ENCODE results near the gene SIRT6.
A peak's percentile ranks its signal among the peaks of the same experiment; 100 is the strongest.
"Not testable (repeated sequence)": the region's sequence is repeated elsewhere in the genome, so short reads cannot be mapped to it uniquely, and the experiment has no call there.

SIRT6 gene

DNA sequence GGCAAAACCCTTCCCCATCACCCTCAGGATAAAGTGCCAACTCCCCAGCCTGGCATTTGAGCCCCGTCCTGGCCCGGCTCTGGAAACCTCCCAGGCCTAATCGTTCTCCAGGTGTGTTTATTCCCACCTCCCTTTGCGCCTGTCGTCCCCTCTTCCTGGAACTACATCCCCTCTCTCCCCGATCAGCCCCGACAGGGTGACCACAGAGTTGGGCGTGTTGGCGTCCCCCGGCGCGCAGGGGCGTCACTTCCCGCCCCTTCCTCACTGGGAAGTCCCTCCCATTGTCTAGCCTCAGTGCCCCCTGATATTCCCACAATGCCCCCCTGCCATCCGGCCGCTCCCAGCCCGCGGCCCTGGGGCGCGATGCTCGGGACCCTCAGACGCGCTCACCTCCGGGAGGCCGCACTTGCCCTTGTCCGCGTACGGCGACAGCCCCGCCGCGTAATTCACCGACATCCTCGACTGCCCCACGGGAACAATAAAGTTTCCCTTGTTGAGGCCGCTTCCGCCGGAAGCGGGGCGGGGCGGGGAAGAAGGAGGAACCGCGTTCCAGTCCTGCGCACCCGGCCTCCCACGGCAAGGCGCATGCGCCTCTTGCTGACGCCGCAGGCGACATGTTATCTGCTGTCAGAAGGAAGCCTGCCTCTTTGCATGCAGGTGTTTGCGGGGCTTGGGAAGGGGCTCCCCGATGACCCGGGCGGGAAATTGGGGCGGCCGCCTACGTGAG is at the start of gene SIRT6, which contains the start of gene ANKRD24:
Gene SIRT6, minus strand, starts transcription at position 480 of the 727 bp plus-strand sequence. Its CDS starts 24 bp downstream, at position 456.
Gene ANKRD24, plus strand, starts transcription at position 606 of the 727 bp plus-strand sequence. CDS start 3,737 bp downstream, outside the sequence.
- peak; percentile 83 to 93 for DNase-seq

DNA sequence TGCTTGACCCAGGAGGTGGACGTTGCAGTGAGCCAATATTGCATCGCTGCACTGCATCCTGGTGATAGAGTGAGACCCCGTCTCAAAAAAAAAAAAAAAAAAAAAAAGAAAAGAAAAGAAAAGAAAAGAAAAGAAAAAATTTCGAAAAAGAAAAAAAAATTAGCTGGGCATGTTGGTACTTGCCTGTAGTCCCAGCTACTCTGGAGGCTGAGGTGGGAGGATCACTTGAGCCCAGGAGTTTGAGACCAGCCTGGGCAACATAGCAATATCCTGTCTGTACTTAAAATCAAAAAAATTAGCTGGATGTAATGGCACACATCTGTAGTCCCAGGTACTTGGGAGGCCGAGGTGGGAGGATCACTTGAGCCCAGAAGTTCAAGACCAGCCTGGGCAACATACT is 49.8 kb upstream of the SIRT6 start:
- not testable (repeated sequence) for DNase-seq

DNA sequence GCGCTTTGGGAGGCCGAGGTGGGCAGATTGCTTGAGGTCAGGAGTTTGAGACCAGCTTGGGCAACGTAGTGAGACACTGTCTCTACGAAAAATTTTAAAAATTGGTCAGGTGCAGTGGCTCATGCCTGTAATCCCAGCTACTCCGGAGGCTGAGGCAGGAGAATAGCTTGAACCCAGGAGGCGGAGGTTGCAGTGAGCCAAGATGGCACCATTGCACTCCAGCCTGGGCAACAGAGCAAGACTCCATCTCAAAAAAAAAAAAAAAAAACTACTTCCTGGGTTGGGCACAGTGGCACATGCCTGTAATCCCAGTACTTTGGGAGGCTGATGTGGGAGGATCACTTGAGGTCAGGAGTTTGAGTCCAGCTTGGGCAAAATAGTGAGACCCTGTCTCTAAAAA is 49.2 kb upstream of the SIRT6 start:
- not testable (repeated sequence) for DNase-seq

DNA sequence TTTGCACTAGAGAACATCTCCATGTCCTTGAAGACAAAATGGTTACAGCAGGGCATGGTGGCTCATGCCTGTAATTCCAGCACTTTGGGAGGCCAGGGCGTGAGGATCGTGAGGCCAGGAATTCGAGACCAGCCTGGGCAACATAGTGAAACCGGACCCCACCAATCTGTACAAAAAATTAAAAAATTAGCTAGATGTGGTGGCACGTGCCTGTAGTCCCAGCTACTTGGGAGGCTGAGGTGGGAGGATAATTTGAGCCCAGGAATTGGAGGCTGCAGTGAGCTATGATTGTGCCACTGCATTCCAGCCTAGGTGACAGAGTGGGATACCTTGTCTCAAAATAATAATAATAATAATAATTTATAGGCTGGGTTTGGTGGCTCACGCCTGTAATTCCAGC is 47.9 kb upstream of the SIRT6 start:
- not testable (repeated sequence) for DNase-seq

DNA sequence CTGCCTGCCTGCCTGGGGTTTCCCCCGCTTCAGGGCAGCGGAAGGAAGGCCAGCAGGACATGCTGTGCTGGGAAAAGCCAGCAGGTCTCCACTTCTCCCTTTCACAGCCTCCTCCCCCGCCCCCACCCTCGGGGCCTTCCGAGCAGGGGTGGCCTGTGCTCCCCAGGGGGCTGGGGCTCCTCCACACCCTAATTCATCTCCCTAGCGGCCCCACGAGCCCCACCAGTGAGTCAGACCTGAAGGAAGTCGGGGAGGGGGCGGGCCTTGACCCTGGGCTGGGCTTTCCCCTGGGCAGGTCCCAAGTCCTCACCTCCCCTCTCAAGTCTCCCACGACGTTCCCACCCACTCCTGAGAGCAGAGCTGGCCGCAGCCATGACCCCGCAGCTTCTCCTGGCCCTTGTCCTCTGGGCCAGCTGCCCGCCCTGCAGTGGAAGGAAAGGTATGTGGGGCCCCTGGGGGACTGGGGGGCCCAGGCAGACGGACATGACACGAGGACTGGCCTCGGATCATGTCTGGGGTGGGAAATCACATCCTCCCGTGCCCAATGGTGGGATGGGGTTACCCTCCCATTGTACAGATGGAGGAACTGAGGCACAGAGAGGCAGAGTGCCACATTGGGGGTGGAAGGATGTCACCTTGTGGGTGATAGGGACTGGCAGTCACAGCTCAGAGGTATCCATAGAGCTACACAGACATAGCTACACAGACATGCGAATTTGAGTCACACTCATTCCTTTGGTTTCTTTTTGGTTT is 47.0 kb upstream of the SIRT6 start, which contains the start of gene EBI3:
Gene EBI3, plus strand, starts transcription at position 345 of the 753 bp plus-strand sequence. Its CDS starts 28 bp downstream, at position 373.
- peak; percentile 17 to 37 for DNase-seq

DNA sequence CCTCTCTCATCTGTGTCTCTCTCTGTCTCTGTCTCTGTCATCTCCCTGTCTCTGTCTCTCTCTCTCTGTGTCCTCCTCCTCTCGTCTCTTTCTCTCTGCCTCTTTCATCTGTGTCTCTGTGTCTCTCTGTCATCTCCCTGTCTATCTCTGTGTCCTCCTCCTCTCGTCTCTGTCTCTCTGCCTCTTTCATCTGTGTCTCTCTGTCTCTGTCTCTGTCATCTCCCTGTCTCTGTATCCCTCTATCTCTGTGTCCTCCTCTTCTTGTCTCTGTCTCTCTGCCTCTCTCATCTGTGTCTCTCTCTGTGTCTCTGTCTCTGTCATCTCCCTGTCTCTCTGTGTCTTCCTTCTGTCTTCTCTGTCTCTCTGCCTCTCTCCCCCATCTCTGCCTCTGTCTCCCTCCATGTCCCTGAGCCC is 46.4 kb upstream of the SIRT6 start:
- DNase-seq = no peak

DNA sequence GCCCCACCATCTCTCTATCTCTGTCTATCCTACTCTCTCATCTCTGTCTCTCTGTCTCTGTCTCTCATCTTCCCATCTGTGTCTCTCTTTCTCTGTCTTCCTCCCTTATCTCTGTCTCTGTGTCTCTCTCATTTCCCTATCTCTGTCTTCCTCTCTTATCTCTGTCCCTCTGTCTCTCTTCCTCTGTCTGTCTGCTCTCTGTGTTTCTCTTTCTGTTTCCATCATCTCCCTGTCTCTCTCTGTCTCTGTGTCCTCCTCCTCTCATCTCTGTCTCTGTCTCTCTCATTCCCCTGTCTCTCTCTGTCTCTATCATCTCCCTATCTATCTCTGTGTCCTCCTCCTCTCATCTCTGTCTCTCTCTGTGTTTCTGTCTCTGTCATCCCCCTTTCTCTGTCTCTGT is 45.4 kb upstream of the SIRT6 start:
- no peak for DNase-seq

DNA sequence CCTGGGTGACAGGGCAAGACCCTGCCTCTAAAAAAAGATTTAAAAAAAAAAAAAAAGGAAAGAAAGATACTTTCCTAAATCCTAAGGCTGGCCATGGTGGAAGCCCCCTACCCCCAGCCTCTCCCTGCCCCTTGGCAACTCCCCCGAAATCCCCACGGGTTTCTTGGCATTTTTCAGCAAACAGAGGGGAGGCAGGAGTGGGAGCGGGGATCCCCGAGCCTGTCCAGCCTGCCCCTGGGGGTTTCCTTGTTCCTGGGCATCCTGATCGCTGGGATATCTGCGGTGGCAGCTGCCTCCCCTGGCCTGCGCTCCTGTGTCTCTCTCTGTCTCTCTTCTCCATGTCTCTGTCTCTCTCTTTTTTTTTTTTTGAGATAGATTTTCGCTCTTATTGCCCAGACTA is 43.5 kb upstream of the SIRT6 start:
- no peak for DNase-seq

DNA sequence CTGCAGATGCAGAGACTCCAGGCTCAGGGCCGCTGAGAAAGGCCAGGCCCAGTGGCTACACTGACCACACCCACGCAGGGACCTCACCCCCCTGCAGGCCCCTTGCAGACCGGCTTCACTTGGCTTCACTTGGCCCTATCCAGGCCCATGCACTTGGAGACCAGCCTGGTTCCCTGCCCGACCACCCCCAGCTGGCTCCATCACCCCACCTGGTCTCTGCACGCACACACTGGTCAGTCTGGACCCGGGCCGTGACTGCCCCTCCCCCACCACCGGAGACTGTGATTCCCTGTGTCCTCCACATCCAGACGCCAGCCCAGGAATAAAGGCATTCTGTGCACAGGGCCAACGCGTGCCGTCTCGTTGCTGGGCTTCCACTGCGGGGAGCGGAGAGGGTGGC is 42.1 kb upstream of the SIRT6 start:
- DNase-seq = no peak

DNA sequence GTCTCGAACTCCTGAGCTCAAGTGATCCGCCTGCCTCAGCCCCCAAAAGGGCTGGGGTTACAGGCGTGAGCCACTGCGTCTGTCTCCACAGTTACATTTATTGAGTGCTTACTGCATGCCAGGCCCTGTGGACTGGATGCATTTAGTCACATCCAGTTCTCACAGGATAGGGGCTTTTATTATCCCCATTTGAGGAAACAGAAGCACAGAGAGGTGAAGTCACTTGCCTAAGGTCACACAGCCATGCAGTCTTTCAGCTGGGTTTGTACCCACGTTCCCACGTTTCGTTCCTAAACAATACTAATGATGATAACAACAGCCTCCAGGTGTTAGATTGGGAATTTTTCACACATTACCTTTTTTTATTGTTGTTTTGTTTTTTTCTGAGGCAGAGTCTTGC is 37.8 kb upstream of the SIRT6 start:
- no peak for DNase-seq

DNA sequence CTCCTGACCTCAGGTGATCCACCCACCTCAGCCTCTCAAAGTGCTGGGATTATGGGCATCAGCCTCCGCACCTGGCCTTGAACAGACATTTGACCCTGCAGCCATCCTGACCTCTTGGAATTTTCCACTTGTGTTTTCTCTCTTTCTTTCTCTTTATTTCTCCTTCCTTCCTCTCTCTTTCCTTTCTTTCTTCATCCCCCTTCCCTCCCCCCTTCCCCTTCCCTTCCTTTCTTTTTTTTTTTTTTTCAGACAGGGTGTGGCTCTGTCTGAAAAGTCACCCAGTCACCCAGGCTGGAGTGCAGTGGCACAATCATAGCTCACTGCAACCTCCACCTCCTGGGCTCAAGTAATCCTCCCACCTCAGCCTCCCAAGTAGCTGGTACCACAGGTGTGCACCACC is 36.2 kb upstream of the SIRT6 start:
- DNase-seq = not testable (repeated sequence)

DNA sequence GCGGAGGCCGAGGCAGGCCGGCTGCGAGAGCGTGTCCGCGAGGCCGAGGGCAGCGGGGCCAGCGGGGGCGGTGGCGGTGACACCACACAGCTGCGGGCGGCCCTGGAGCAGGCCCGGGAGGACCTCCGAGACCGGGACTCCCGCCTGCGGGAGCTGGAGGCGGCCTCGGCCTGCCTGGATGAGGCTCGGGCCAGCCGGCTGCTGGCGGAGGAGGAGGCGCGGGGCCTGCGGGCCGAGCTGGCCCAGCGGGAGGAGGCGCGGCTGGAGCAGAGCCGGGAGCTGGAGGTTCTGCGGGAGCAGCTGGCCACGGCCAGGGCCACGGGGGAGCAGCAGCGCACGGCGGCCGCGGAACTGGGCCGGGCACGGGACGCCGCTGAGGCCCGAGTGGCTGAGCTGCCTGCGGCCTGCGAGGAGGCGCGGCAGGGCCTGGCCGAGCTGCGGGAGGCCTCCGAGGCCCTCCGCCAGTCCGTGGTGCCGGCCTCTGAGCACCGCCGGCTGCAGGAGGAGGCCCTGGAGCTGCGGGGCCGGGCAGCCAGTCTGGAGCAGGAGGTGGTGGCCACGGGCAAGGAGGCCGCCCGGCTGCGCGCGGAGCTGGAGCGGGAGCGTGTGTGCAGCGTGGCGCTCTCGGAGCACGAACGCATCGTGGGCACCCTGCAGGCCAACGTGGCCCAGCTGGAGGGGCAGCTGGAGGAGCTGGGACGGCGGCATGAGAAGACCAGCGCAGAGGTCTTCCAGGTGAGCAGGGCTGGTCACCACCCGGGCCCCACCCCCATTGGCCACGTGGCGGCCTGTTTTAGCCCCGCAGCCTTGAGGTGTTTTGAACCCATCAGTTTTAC is 35.3 kb upstream of the SIRT6 start:
- DNase-seq = no peak

DNA sequence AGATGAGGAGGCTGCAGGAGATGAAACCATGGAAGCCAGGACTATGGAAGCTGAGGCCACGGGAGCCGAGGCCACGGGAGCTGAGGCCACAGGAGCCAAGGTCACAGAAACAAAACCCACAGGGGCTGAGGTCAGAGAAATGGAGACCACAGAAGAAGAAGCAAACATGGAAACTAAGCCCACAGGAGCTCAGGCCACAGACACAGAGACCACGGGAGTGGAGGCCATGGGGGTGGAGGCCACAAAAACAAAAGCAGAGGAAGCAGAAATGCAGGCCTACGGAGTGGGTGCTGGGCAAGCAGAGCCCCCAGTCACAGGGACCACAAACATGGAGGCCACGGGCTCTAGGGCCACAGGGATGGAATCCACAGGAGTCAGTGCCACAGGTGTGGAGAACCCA is 34.5 kb upstream of the SIRT6 start:
- DNase-seq = no peak

DNA sequence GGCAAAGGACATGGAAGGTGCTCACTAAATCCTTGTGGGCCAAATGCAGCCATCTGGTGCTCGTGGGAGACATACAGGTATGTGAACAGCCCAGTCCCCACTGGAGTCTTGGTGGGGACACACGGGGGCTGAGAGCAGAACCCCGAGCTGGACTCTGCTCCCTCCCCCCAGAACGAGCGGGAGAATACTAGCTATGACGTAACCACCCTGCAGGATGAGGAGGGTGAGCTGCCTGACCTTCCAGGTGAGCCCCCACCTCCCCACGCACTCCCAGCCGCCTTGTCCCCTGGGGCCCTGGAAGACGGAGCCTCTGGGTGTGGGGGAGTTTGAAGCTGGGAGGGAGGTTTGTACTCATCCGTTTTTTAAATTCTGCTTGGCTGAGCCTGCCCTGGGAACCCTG is 33.4 kb upstream of the SIRT6 start:
- DNase-seq = no peak

DNA sequence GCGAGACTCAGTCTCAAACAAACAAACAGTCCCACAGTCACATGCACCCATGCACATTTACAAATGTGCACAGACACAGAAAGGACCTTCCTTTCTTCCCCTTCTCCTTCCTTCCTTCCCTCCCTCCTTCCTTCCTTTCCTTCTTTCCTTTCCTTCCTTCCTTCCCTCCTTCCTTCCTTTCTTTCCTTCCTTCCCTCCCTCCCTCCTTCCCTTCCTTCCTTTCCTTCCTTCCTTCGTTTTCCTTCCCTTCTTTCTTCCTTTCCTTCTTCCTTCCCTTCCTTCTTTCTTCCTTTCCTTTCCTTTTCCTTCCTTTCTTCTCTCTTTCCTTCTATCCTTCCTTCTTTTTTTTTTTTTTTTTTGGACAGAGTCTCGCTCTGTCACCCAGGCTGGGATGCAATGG is 30.8 kb upstream of the SIRT6 start:
- no peak for DNase-seq

DNA sequence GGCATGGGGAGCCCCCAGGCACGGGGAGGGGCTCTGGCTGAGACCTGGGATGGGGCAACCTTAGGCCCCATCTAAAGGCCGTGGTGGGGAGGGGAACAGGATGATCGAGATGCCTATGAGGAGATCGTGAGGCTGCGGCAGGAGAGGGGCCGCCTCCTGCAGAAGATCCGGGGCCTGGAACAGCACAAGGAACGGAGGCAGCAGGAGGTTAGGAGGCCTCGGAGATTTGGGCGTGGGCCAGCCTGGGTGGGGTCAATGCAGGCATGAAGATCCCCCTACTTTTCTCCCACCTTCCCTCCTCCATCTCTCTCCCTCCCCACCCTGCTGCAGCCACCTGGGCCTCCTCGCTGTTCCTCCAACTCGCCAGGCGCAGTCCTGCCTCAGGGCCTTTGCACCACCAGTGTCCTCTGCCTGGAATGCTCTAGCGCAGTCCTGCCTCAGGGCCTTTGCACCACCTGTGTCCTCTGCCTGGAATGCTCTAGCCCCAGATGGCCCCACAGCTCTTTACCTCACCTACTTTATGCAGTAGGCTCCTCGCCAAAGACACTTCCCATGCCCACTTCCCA is 27.9 kb upstream of the SIRT6 start:
- DNase-seq = no peak

DNA sequence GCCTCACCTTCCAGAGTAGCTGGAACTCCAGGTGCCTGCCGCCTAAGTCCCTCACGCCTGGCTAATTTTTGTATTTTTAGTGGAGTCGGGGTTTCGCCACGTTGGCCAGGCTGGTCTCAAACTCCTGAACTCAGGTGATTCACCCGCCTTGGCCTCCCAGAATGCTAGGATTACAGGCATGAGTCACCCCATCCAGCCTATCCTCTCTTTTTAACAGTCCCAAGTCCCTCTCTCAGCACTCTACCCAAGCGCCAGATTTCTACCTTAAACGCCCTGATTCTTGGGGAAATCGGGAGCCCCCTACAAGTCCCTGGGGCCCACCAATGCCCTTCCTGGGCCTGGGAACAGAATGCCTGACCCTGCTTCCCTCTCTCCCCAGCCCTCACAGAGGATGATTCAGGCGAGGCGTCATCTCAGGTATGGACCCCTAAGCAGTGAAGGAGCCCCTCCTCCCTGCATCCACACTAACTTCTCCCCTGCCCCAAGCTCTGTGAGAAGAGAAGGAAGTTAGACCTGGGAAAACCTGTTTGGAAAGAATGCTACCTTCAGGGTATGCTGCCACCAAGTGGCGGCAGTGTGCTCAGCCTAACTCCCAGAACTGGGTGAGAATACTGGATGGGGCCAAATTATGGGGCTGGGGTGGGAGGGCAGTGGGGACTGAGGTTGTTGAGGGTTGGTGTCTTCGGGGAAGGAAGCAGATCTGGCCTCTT is 26.2 kb upstream of the SIRT6 start:
- DNase-seq = no peak

DNA sequence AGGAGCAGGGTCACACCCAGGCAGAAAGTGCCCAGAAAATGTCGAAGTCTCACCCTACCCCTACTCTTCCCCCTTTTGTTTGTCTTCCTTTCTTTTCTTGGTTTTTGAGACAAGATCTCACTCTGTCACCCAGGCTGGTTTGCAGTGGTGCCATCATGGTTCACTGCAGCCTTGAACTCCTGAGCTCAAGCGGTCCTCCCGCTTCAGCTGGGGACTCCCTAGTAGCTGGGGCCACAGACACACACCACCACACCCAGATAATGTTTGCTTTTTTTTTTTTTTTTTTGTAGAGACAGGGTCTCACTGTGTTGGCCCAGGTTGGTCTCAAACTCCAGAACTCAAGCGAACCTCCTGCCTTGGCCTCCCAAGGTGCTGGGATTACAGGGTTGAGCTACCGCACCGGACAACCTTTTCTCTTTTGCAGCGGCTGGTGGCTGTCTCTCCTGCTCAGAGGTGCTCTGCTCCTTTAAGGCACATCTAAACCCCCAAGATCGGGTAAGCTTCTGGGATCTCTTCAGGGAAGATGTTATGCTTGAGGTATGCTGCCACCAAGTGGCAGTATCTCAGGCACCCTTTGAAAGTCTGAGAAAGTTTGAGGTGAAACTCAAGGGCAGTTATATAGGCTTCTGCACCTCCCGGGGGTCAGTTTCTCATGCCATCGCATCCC is 24.6 kb upstream of the SIRT6 start:
- DNase-seq = no peak

DNA sequence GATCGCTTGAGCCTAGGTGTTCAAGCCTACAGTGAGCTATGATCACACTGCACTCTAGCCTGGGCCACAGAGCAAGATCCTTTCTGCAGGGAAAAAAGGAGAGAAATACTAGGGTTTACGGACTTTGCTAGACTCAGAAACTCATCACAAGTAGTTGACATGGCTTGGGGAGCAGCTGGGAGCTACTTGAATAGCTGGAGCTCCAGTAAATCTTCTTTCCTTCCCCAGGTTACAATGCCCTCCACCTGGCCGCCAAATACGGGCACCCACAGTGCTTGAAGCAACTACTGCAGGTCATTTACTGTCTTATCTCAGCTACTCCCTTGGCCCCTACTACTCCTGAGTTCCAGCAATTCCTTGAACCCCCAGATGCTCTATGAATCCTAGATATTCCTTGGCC is 19.4 kb upstream of the SIRT6 start:
- no peak for DNase-seq

DNA sequence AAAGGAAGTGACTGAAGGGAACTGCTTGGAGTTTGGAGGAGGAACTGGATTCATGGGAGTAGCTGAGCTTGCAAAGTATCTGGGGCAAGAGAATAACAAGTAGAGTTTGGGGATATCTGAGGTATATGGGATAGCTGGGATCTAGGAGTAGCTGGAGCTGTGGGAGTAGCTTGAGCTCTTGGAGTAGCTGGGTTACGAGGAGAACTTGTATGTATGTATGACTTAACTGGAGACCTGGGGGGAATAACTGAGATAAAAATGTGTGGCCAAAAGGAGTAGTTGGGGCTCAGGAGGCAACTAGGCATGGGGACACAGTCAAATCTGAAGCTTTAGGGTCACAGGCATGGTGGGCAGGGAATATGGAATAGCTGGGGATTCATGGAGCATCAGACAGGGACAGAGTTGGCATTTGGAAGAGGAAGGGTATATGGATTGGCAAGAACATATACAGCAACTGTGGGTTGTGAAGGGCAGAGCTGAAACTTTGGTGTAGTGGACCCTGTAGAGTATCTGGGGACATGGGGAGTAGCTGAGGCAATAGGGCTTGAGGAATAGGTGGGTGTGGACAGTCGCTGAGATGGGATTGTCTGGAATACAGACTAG is 18.7 kb upstream of the SIRT6 start:
- no peak for DNase-seq

DNA sequence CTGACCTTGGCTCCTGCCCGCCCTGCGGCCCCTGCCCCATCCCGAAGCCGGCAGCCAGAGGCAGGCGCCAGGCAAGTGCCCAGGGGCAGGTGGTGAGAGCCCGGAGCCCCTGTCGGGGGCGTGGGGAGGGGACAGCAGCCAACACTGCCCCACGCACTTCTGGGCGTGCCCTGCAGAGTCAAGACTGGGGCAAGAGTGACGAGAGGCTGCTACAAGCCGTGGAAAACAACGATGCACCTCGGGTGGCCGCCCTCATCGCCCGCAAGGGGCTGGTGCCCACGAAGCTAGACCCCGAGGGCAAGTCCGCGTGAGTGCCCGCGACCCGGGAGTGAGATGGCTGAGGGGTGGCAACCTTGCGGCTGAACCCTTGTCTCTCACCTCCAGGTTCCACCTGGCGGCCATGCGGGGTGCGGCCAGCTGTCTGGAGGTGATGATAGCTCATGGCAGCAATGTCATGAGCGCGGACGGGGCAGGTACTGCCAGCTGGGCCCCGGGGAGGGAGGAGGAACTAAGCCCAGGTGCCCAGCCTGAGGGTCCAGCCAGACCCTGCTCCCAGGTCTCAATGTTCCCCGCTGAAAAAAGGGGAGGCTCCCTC is 17.4 kb upstream of the SIRT6 start:
- DNase-seq = no peak

Measured in bone marrow (tissue), 2 donors.